DOHH2 (cell line): Measurements from ENCODE around the gene INTS12.
A peak's percentile ranks its signal among the peaks of the same experiment; 100 is the strongest.

Source experiments
- H3F3A ChIP-seq: fragments of 200-600 bp; sonication (generic), shearing (Covaris generic); 2 replicates; pipeline ENCODE4 v1.6.0; 2016; ENCODE audit warnings: antibody characterized with exemption, mild to moderate bottlenecking; ENCODE audit not compliant: control insufficient read depth, insufficient read depth
- H3K27ac ChIP-seq: fragments of 200-600 bp; sonication (generic); 2 replicates; pipeline ENCODE4 v1.5.1; 2014; ENCODE audit warnings: low read depth, mild to moderate bottlenecking, low read length, moderate library complexity
- H3K27me3 ChIP-seq: fragments of 200-600 bp; sonication (generic); 2 replicates; pipeline ENCODE4 v1.6.1; 2014; ENCODE audit warnings: mild to moderate bottlenecking, low read length, mixed read lengths; ENCODE audit not compliant: control insufficient read depth
- H3K36me3 ChIP-seq: fragments of 200-600 bp; sonication (generic); 2 replicates; pipeline ENCODE4 v1.6.1; 2014; ENCODE audit warnings: mild to moderate bottlenecking, low read length, moderate library complexity, mixed read lengths; ENCODE audit not compliant: control insufficient read depth
- H3K4me1 ChIP-seq: fragments of 200-600 bp; sonication (generic); 2 replicates; pipeline ENCODE4 v1.6.1; 2014; ENCODE audit warnings: mild to moderate bottlenecking, low read length, mixed read lengths; ENCODE audit not compliant: control insufficient read depth
- H3K4me2 ChIP-seq: fragments of 200-600 bp; sonication (generic); 2 replicates; pipeline ENCODE4 v1.6.0; 2014; ENCODE audit warnings: mild to moderate bottlenecking, low read length, moderate library complexity
- H3K4me3 ChIP-seq: fragments of 200-600 bp; sonication (generic); 2 replicates; pipeline ENCODE4 v1.5.1; 2014; ENCODE audit warnings: mild to moderate bottlenecking, low read length, mixed read lengths
- H3K79me2 ChIP-seq: fragments of 200-600 bp; sonication (generic); 2 replicates; pipeline ENCODE4 v1.6.1; 2014; ENCODE audit warnings: mild to moderate bottlenecking, low read length, mixed read lengths; ENCODE audit not compliant: control insufficient read depth
- H3K9me2 ChIP-seq: fragments of 200-600 bp; sonication (generic); replicated peaks from 2 replicates; pipeline ENCODE4 v1.6.1; 2014; ENCODE audit warnings: mild to moderate bottlenecking, low read length, mixed read lengths; ENCODE audit not compliant: control insufficient read depth
- H3K9me3 ChIP-seq: fragments of 200-600 bp; sonication (generic); 2 replicates; pipeline ENCODE4 v1.6.1; 2014; ENCODE audit warnings: antibody characterized with exemption, low read length, mixed read lengths; ENCODE audit not compliant: control insufficient read depth, insufficient read depth
- H4K20me1 ChIP-seq: fragments of 200-600 bp; sonication (generic); 2 replicates; pipeline ENCODE4 v1.6.0; 2014; ENCODE audit warnings: low read depth, mild to moderate bottlenecking, antibody characterized with exemption, low read length, moderate library complexity; ENCODE audit not compliant: control insufficient read depth, insufficient read depth
- EZH2phosphoT487 ChIP-seq: fragments of 200-600 bp; sonication (generic); IDR thresholded peaks from 2 replicates; pipeline ENCODE4 v1.6.1; 2017; ENCODE audit warnings: borderline replicate concordance, mild to moderate bottlenecking, antibody characterized with exemption, low read length, moderate library complexity, mixed read lengths
- TF ChIP-seq, protein P1 (sequence below): fragments of 200-600 bp; sonication (generic); IDR thresholded peaks from one replicate; pipeline ENCODE4 v1.5.1; 2014; ENCODE audit warnings: antibody characterized with exemption, mild to moderate bottlenecking, low read depth, low read length; ENCODE audit not compliant: poor library complexity, severe bottlenecking

INTS12 gene, protein sequence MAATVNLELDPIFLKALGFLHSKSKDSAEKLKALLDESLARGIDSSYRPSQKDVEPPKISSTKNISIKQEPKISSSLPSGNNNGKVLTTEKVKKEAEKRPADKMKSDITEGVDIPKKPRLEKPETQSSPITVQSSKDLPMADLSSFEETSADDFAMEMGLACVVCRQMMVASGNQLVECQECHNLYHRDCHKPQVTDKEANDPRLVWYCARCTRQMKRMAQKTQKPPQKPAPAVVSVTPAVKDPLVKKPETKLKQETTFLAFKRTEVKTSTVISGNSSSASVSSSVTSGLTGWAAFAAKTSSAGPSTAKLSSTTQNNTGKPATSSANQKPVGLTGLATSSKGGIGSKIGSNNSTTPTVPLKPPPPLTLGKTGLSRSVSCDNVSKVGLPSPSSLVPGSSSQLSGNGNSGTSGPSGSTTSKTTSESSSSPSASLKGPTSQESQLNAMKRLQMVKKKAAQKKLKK

GRCh38 chr4:105708181-105709080 lies at the start of gene INTS12, which contains the start of gene GSTCD:
Gene INTS12 (minus strand): TSS chr4:105708689. CDS start chr4:105700005, 8,684 bp downstream.
Gene GSTCD (plus strand): TSS chr4:105708784. CDS start chr4:105717614, 8,830 bp downstream.
- no peak for TF ChIP-seq EZH2phosphoT487
- TF ChIP-seq, protein P1, sequence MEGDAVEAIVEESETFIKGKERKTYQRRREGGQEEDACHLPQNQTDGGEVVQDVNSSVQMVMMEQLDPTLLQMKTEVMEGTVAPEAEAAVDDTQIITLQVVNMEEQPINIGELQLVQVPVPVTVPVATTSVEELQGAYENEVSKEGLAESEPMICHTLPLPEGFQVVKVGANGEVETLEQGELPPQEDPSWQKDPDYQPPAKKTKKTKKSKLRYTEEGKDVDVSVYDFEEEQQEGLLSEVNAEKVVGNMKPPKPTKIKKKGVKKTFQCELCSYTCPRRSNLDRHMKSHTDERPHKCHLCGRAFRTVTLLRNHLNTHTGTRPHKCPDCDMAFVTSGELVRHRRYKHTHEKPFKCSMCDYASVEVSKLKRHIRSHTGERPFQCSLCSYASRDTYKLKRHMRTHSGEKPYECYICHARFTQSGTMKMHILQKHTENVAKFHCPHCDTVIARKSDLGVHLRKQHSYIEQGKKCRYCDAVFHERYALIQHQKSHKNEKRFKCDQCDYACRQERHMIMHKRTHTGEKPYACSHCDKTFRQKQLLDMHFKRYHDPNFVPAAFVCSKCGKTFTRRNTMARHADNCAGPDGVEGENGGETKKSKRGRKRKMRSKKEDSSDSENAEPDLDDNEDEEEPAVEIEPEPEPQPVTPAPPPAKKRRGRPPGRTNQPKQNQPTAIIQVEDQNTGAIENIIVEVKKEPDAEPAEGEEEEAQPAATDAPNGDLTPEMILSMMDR = peak; percentile 24
- Histone ChIP-seq H3K4me3 (peak within 1 kb of the TSS; percentile 90), H3K9me3 (no peaks in the 10 kb centered on the region), H3K4me2 (peak within 1 kb of the TSS; percentile 66), H3F3A (peaks cover 6% of the 10 kb centered on the region; the same call in 1 of the 2 replicates), H3K36me3 (peaks cover 3% of the 10 kb centered on the region), H3K79me2 (peaks cover 92% of the 10 kb centered on the region), H4K20me1 (no peaks in the 10 kb centered on the region), H3K27me3 (no peaks in the 10 kb centered on the region), H3K9me2 (no peaks in the 10 kb centered on the region), H3K4me1 (peaks cover 28% of the 10 kb centered on the region), H3K27ac (0 out of 2 replicates have a peak within 1 kb of the TSS, but pooled peaks have one; percentile 12)

DNA sequence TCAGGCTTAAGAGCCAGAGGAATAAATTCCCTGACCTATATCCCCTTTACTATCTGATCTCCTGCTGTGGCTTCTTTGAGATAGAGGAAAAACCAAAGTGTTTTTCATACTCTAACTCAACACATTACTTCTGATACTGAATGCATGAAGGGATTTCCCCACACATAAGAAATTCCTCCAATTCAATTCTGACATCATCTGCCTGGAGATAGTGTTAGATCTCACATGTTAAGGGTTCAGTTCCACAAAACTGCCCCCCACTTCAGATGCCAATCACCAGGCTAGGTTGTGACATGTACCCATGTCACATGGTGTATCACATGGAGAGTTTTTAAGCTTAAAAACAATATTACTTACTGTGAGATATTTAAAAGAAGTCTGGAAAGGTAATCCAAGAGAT lies 46.9 kb upstream of the INTS12 start:
- Histone ChIP-seq H3K36me3 (no peaks in the 10 kb centered on the region), H3K27me3 (no peaks in the 10 kb centered on the region), H3K4me3 (no peak overlapping the region), H3K4me2 (no peak overlapping the region), H3K4me1 (no peaks in the 10 kb centered on the region), H4K20me1 (no peaks in the 10 kb centered on the region), H3K9me2 (no peaks in the 10 kb centered on the region), H3K27ac (no peak overlapping the region), H3K79me2 (no peaks in the 10 kb centered on the region), H3F3A (no peaks in the 10 kb centered on the region), H3K9me3 (no peaks in the 10 kb centered on the region)
- TF ChIP-seq, protein P1 = no peak
- no peak for TF ChIP-seq EZH2phosphoT487

GRCh38 chr4:105753361-105753760 lies 44.9 kb upstream of the INTS12 start:
- Histone ChIP-seq H3K9me2 (no peaks in the 10 kb centered on the region), H3K4me2 (no peak overlapping the region), H3K27ac (no peak overlapping the region), H3K4me3 (no peak overlapping the region), H3F3A (no peaks in the 10 kb centered on the region), H4K20me1 (no peaks in the 10 kb centered on the region), H3K9me3 (no peaks in the 10 kb centered on the region), H3K79me2 (no peaks in the 10 kb centered on the region), H3K4me1 (no peaks in the 10 kb centered on the region), H3K36me3 (no peaks in the 10 kb centered on the region), H3K27me3 (no peaks in the 10 kb centered on the region)
- no peak for TF ChIP-seq EZH2phosphoT487
- TF ChIP-seq, protein P1 = no peak
